GM21526 (cell line): ENCODE measurements around the gene WBP1L.

ENCODE experiments used
- ATAC-seq: cut with Tn5 transposase; IDR thresholded peaks from one replicate; pipeline ENCODE4 v1.9.1; 2021; ENCODE audit warnings: moderate library complexity; ENCODE audit not compliant: unreplicated experiment, low FRiP score

Gene WBP1L

DNA sequence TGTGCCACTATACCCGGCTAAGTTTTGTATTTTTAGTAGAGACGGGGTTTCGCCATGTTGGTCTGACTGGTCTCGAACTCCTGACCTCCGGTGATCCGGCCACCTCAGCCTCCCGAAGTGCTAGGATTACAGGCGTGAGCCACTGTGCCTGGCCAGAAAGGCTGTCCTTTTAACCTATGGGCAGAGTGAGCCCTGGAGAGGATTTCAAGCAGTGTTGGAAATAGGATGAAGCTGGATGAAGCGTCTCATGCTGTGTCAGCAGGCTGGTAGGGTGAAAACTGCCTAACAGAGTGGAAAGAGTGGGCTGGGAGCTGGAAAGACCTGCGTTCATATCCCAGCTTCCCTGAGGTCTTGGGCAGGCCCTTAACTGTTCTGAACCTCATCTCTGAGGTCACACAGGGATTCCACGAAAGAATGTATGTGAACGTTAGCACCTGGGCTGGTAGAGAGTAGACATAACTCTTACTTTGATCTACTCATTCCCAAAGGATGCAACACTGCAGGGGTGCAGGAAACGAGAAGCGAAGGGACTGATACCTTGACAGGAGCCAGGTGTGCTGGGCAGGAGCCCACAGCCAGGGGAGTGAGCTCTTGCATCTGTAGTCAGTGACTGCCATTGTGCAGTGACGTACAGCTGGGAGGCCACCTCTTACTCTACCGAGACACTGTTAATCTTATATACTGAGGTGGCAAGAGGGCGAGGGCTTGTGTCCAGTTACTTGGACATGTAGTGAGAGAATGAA is 34.1 kb downstream of the WBP1L start:
- no peak for ATAC-seq

DNA sequence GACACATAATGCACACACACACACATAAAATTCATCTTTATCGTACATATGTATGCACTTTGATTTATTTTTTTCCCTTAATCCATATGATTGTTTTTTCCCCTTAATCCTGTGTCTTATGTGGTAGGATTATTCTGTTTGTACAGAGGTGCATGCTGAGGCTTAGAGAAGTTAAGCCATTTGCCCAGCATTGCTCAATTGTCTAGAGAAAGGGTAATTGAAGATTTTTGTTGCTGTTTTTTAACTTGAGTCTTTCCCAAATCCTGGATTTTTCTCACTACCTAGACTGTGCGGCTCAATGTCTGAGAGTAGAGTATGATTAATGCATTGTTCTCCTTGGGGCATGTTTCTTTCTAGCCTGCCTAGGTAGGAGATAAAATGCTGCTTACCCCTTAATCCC is 35.0 kb downstream of the WBP1L start:
- ATAC-seq: no peak

DNA sequence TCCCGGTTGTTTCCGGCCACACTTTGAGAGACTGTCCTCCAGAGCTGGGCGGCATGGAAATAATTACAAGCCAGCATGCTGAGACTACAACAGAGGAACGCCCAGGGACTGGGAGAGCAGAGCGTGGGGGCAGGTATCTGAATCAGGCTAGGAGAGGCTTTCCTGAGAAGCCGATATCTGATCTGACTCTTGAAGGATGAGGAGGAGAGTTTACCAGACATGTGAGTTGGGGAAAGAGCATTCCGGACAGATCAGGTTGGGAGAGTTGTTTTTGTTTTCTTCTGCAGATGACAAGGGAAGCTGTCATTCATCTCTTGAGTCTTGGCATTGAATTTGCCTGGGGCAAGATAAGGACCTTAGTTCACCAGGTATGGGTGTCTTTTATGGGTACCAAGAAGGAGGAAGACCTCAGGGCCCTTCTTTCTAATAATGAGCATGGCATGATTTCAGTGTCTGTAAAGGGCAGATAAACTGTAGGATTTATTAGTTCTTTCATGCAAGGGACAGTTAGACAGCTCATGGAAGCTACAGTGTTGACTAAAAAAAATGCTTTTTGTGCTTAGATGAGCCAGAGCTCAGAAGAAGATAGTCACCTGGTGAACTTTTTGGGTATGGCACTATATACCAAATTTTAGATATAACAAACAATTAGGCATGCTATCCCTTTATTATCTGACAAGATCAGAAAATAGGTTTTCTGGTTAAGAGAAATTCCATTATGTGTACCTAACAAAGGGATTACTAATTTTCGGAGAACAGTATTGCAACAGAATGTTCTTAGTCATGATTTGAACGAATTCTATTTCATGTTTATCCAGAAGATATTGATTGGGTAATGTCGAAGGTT is 36.2 kb downstream of the WBP1L start:
- no peak for ATAC-seq

DNA sequence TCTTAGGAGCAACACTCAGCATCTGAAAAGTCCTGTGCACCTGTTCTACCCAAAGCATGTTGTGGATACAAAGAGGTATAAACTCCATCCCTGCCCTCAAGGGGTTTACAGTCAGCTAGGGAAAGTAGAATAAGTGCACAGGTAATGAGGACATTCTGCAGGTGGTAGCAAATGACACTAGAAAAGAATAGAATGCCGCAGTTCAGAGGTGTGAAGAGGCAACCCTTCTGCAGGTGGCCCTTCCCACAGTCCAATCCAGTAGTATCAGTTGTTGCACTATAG is 36.7 kb downstream of the WBP1L start:
- ATAC-seq: no peak

DNA sequence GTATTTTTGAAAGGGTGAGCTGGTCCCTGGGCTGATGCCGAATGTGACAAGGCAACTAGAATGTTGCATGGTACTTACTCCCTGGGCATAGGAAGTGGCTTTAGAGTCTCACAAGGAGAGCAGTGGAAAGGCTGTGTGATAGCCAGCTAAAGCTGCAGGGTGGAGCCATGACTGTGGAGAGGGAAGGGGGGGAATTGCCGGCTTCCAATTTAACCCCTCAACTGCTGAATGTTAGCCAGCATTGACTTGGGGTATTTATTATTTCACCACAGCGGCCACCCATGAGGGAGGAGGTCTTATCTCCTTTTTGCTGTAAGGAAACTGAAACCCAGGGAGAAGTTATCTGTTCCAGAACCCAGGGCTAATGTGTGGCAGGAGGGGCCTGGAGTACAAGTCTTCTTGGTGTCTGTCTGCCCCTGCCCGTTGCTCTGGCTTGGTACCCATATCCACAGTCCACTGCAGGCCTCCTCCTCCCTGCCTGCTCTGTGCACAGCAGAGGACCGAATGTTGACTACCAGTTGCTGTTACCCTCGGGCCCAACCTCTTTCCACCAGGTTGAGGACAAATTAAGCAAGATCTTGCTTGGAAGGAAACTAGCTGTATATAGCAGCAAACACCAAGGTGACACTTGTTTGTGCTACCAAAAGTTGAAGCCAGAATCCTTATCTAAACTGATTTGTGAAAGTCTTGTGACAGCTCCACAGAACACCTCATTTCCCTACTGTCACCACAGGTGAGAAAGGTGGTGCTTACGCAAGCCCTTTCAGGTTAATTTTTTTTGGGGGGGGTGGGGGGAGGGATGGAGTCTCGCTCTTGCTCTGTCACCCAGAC is 37.6 kb downstream of the WBP1L start:
- ATAC-seq: no peak

DNA sequence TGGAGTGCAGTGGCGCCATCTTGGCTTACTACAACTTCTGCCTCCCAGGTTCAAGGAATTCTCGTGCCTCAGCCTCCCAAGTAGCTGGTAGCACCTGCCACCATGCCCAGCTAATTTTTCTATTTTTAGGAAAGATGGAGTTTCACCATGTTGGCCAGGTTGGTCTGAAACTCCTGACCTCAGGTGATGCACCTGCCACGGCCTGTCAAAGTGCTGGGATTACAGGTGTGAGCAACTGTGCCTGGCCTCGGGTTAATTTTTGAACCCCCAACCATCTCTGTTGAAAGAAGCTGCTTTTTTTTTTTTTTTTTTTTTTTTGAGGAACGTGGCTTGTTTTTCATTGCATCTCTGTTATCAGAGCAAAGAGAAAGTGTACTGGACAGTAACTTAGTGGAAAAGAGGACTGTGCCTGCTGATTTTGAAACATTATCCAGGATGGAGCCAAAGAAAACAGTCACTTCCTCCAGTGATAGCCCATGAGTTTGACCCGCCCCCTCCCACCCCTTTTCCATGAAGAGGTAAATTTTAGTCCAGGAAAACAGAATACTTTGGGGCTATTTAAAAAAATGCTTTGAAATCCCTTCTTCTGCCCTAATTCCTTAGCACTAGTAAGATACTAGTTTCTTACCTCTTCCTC is 38.3 kb downstream of the WBP1L start:
- no peak for ATAC-seq

DNA sequence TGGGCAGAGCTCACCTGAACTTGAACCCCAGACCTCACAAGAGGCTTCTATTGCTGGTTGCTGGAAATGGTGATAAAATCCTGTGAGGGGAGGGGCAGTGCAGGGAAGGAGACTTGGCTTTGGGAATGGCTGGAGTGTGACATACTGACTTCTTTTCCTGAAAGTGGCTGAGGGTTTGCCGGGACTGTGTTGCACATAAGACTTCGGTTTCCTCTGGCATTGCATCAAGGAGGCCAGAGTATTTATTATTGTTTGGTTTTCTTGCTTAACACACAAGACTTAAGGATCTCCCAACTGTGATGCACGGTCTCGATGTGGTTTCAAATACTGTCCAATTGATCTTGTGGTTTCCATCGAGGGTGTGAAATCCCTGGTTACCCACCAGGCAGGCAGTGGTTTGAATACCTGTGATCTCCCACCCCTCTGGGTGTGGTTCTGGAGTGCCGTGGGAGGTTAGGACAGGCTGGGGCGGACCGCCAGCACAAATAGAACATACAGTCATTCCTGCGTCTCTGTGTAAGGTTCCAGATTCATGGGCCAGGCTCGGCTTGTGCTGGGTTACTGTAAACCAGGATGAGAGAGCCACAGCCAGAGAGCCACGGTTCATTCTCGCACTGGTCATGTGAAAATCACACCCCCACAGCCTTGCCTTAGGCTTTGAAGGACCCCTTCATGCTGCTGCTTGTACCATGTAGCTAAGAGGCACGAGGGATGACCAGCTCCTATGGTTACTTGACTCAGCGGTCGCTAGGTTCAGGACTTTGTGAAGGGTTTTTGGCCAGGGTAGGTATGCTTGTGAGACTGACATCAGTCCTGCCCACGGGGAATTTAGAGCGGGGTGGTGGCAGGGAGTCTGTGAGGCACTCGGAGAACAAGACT is 39.2 kb downstream of the WBP1L start:
- ATAC-seq: no peak

DNA sequence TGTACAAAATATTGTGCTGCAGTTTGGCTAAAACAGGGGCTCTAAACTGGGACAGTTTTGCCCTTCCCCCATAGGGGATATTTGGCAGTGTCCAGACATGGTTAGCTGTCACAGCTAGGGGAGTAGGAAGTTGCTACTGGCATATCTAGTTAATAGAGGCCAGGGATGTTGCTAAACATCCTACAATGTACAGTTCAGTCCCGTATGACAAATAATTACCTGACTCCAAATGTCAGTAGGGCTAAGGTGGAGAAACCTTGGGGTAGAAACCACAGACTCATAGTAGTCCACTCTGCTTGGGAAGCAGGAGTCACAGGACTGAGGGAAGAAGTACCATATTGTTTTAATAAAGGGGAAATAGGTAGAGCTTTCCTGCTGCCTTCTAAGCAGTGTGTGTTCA is 39.8 kb downstream of the WBP1L start:
- ATAC-seq: no peak

DNA sequence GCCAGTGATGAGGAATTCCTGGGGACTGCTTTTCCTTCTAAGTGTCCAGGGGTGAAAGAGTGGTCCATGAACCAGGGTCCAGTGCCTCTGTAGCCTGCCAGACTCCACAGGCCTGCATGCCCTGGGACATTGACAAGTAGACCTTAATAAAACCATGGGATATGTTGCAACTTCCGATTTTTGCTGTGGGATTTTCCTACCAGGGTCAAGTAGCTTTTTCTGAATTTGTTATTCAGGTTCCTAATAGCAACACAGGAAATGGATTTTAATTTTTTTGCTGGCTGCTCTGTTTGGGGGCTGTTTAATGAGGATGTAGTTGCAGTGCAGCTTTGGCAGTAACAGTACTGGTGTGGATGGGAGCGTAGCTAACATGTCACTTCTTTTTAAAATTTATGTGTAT is 42.1 kb downstream of the WBP1L start:
- ATAC-seq: no peak

DNA sequence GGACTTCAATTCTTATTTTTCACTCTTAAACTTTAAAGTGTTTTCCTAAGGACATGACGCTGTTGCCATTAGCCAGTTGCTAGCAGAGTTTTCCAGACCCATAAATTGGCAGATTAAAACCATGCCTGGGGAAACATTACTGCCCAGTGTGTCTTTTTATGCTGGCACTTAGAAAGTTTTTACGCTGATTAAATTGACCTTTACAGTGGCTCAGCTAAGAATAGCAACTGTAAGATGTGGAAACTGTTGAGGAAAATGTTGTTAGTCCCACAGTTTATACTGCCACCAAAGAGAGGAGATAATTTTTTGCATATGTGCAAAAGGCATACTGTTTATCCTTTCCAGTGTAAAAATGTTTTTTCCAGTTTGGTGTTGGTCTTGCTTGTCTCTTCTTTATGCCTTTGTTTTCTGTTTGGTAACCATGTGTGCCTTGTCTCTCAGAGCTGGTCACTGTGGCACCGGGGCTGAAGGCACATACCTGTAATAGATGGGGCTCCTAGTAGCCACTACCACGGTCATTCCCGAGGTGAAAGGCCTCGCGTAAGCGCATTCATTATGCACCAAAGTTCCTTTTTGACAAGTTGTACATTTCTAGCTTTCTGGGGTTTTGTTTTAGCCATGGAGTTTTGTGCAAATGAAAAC is 48.1 kb downstream of the WBP1L start:
- no peak for ATAC-seq

DNA sequence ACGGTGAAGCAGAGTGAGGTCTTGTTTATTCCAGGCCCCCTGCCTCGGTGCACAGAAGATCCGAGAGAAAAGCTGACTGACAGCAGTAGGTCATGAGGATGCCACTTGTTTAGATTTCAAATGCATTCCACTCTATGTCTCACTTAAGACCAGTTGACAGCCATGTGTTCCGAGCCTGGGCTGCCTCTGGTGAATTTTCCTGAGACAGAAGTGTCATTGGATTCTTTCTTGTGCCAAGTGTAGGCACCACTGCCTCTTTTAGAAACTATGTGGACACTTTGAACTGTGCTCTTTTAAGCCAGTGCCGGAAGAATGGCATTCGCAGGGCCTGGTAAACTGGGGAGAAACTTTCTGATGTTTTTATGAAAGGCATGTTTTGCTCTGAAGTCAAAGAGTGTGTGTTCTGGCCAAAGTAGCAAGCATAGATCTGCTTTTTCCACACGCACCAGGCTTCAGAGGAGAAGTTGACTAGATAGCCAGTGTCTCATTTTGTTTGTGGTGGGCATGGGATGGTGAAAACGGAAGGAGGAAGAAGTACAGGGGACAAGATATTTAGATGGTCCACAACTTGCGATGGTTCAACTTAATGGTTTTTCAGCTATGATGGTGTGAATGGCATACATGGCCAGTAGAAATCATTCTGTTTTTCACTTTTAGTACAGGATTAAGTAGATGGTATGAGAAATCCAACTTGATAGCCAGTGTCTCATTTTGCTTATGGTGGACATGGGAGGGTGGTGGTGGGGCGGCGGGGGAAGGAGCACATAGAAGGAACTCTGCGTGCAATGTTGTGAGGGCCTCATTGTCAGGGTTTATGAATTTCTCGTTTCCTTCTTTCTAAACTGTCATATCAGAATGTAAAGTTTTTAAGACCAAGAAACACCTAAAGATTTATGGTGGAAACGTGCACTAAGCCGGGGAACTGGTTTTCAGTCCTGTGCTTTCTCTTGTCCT is 52.0 kb downstream of the WBP1L start:
- peak; percentile 15 for ATAC-seq

DNA sequence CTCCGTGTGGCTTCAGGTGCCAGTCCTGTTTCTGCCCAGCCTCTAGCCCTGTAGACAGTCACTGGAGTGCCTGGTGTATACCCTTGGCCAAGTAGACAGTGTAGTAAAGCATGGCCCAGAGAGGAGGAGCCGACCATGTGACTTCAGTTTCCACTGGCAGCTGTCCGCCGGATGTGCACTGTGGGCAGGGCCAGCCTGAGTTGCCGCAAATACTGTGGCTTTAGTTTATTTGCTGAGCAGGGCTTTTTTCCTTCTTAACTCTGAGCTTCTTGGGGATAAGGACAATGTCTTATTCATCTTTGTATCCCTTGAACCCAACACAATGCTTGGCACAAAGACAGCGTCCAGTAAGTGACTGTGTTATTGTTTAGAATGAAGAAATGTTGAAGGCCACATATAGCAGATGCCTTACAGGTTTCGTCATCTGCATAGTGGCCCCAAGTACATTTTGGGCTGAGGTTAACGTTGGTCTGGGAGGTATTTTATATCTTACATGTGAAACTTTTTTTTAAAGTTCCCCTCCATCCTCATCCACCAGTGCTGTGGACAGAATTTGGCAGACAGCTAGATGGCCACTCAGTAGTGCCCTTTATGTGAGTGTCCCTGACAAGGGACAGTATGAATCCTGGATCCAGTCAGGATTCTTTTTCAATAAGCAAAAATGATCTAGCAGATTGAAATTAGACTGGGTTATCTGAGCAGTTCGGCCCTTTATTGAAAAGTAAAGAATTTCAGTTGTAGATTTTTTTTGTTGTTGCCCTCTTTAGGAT is 52.8 kb downstream of the WBP1L start:
- peak; percentile 93 for ATAC-seq

DNA sequence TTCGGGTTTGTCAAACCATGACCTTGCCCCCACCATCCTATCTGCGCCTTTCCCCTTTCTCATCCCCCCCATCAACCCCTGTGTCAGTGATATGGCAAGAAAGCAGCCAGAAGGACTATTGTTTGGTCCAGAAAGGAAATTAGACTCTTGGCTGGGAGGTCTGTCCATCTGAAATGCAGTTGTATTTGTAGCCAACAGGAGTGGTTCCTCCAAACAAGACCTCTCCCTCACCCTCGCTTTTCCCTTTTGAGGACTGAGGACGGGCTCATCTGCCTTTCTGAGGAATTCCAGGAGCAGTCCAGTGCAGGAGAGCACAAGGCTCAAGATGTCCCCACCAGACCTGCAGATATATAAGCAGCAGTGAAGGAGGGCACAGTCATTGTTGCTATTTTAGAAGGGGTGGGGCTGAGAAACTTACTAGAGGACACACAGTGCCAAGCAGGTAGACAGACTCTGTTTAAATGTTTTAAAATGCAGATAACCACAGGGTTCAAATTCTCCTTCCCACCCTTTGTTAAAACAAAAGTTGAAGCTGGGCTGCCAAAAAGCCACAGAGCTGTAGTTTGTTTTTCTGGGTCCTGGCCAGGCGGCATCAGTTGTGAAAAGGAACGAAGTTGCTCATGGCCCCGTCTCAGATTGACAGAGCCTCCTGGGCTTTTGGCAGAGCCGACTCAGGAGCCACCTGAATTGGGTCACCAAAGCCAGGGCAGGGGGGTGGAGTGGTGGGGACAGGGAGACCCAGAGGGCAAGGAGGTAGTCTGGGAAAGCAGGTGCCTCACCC is 56.1 kb downstream of the WBP1L start:
- ATAC-seq: no peak

DNA sequence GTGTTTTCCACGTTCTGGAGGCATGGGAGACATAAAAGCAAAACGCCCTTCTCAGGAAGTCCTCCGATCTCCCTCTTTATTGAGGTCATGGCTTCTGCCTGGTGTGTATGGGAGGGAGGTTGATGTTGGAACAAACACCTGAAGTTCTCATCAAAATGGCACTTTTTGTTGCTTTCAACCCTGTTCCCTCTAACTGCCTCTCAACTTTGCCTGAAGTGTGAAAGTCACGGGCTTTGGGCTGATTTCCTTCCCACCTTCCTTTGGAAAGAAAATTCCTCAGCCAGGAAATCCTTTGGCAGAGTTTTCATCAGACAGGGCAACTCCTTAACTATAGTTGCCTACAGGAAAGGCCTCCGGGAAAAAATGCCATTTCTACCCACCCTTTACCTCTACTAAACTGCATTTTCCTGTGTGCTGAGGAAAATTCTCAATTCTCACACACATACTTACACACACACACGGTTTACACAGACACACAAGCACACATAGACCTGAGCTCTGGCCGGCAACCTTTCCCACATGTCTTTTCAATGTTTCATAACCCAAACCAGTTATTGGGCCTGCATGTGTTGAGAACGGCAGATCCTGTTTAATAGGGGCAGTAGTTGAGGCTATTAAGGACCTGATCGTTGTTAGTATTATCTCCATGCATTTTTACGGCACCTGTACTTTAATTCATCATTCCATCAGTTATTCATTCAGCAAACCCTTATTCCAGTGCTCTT is 57.0 kb downstream of the WBP1L start:
- no peak for ATAC-seq

DNA sequence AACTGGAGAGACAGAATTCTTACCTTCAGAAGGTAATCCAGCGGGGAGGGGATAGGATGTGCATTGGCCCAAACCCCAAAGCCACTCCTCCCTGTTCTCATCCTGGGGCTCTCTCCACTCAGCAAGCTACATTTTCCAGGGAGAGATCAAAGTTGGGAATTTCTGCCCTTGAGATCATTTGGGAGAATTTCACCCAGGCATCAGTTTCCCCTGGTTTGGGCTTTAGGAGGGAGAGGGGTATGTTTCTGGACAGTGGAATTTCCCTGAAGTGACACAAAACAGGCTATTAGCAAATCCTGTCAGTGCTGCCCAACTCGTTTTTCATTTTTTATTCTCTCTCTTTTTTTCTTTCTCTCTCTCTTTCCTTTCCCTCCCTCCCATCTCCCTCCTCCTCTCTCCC is 57.7 kb downstream of the WBP1L start:
- ATAC-seq: no peak

DNA sequence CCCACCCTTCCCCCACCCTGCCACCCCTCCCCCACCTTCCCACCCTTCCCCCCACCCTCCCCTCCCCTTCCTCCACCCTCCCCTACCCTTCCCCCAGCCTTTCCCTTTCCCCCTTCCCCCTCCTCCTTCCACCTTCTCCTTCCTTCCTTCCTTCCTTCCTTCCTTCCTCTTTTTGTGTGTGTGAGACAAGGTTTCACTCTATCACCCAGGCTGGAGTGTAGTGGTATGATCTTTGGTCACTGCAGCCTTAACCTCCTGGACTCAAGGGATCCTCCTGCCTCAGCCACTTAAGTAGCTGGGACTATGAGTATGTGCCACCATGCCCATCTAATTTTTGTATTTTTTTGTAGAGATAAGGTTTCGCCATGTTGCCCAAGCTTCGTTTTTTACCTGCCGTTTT is 58.2 kb downstream of the WBP1L start:
- no peak for ATAC-seq
